Fibroblast of skin of left quadriceps (primary cell): ENCODE data around the gene KHNYN.
"Not testable (repeated sequence)": the region's sequence is repeated elsewhere in the genome, so short reads cannot be mapped to it uniquely, and the experiment has no call there.

Experiments used
- DNase-seq, 2 experiments: peaks; one replicate each; pipeline ENCODE4 v3.0.0-alpha.2; 2013; ENCODE audit warnings: low read depth in 2 of 2

Gene KHNYN

DNA sequence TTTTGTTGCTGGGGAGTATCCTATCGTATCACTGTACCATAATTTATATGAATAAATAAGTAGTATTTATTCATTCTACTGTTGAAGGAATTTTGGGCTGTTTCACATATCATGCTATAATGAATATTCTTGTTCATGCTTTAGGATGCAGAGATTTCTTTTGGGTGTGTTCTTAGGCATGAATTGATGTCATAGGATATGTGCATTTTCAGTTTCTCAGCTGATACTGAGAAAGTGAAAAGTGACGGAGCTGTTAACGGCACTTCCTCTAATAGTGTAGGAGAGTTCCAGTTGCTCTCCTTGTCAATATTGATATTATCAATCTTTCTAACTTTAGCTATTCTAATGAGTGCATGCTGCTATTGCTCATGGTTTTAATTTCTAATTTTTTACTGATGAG lies 36.1 kb downstream of the KHNYN start:
- DNase-seq, result no peak

- DNase-seq, result not testable (repeated sequence)
Observed at GRCh38 chr14:24470450-24470849, 40.7 kb downstream of the KHNYN start.

DNA sequence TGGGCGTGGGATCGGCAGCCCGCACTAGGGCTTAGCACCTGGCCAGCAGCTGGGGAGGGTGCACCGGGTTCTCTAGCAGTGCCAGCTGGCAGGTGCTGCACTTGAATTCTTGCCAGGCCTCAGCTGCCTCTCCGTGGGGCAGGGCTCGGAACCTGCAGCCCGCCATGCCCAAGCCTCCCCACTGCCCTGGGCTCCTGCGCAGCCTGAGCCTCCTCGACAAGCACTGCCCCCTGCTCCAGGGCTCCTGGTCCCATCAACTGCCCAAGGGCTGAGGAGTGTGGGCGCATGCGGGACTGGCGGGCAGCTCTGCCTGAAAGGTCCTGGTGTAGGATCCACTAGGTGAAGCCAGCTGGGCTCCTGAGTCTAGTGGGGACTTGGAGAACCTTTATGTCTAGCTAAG lies 43.5 kb downstream of the KHNYN start:
- no peak for DNase-seq

GRCh38 chr14:24475261-24475660 lies 45.5 kb downstream of the KHNYN start:
- DNase-seq, result no peak

GRCh38 chr14:24479999-24480398 lies 50.2 kb downstream of the KHNYN start:
- not testable (repeated sequence) for DNase-seq

- DNase-seq, result no peak
Observed at GRCh38 chr14:24481622-24482324, 52.0 kb downstream of the KHNYN start.

GRCh38 chr14:24482699-24483303 lies 53.0 kb downstream of the KHNYN start:
- not testable (repeated sequence) for DNase-seq

GRCh38 chr14:24483604-24484252 lies 54.0 kb downstream of the KHNYN start:
- DNase-seq, result no peak
